ENCODE data around the gene ABRAXAS1. TPM values are rescaled to one million over a fixed set of nuclear protein-coding genes. Genes with fewer than 3 reads are reported as not detected.

ABRAXAS1 gene
- total and polyA plus RNA-seq, 7 donors, result 5.8 to 29.6 (median 12.5) TPM

- no peak for DNase-seq
- no peaks in the 10 kb centered on the region for H3K4me1 ChIP-seq
- no peak overlapping the region for H3K4me3 ChIP-seq
- H3K27me3 ChIP-seq, result no peaks in the 10 kb centered on the region
- intact Hi-C loops (cut with DNase I), result no loop called here
- peaks cover 0 to 77% (median 14%) of the 10 kb centered on the region in 4 donors for H3K36me3 ChIP-seq
- H3K27ac ChIP-seq, result no peak overlapping the region
- TF ChIP-seq POLR2AphosphoS5 (IDR thresholded peaks at IDR 0.05), result no peak
- TF ChIP-seq, protein P1, sequence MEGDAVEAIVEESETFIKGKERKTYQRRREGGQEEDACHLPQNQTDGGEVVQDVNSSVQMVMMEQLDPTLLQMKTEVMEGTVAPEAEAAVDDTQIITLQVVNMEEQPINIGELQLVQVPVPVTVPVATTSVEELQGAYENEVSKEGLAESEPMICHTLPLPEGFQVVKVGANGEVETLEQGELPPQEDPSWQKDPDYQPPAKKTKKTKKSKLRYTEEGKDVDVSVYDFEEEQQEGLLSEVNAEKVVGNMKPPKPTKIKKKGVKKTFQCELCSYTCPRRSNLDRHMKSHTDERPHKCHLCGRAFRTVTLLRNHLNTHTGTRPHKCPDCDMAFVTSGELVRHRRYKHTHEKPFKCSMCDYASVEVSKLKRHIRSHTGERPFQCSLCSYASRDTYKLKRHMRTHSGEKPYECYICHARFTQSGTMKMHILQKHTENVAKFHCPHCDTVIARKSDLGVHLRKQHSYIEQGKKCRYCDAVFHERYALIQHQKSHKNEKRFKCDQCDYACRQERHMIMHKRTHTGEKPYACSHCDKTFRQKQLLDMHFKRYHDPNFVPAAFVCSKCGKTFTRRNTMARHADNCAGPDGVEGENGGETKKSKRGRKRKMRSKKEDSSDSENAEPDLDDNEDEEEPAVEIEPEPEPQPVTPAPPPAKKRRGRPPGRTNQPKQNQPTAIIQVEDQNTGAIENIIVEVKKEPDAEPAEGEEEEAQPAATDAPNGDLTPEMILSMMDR (IDR thresholded peaks at IDR 0.05), result no peak
- TF ChIP-seq EP300 (IDR thresholded peaks at IDR 0.05), result no peak
- no peak for TF ChIP-seq POLR2A (IDR thresholded peaks at IDR 0.05)
- H3K9me3 ChIP-seq, result no peaks in the 10 kb centered on the region
- WGBS, 2 donors, result 69 to 78% methylated on average over 1 of the region's 1 CpG
These were observed 44.6 kb downstream of the ABRAXAS1 start for GRCh38 chr4:83440148-83440814.

DNA sequence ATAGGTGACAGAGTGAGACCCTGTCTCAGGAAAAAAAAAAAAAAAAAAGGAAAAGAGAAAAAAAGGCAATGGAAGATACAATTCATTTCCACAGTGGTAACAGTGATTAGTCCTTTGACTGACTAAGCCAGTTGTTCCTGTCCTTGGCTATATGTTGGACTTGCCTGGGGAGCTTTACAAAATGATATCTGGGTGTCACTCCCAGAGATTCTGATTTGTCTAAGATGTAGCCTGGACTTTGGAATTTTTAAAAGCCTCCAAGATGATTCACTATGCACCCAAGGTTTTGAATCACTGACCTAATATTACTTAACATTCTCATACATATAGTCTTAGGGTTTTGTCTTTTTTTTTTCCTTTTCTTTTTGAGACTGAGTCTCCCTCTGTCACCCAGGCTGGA lies 46.2 kb downstream of the ABRAXAS1 start:
- Histone ChIP-seq H3K4me1 (no peaks in the 10 kb centered on the region), H3K9me3 (no peaks in the 10 kb centered on the region), H3K36me3 (peaks cover 0 to 75% (median 14%) of the 10 kb centered on the region in 4 donors), H3K4me3 (no peak overlapping the region), H3K27me3 (no peaks in the 10 kb centered on the region), H3K27ac (no peak overlapping the region)
- intact Hi-C loops (cut with DNase I), result no loop called here
- TF ChIP-seq POLR2AphosphoS5 (IDR thresholded peaks at IDR 0.05) (no peak), EP300 (IDR thresholded peaks at IDR 0.05) (no peak), POLR2A (IDR thresholded peaks at IDR 0.05) (no peak)
- TF ChIP-seq, protein P1 (IDR thresholded peaks at IDR 0.05), result no peak
- DNase-seq, result no peak

DNA sequence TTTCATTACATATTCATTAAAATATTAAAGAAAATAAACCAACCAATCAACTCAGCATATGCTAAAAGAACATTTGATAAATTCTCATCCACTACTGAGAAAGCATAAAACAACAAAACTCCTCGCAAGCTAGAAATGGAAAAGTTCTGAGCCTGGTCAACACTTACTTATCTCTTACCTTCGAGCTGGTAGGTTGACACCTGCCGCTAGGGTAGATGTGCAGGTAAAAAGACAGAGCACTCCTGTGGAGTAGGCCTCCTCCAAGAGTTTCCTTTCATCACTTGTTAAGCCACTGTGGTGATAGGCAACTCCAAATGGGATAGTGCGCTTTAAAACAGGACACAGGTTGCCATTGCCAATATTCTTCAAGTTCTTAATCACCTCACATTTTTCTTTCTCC lies 48.2 kb downstream of the ABRAXAS1 start:
- H3K4me1 ChIP-seq, result no peaks in the 10 kb centered on the region
- WGBS, 2 donors, result 96 to 97% methylated on average over 4 of the region's 4 CpGs
- H3K4me3 ChIP-seq, result no peak overlapping the region
- no peak for DNase-seq
- TF ChIP-seq, protein P1 (IDR thresholded peaks at IDR 0.05), result no peak
- TF ChIP-seq POLR2AphosphoS5 (IDR thresholded peaks at IDR 0.05), result no peak
- TF ChIP-seq EP300 (IDR thresholded peaks at IDR 0.05), result no peak
- TF ChIP-seq POLR2A (IDR thresholded peaks at IDR 0.05), result no peak
- H3K27me3 ChIP-seq, result no peaks in the 10 kb centered on the region
- no peaks in the 10 kb centered on the region for H3K9me3 ChIP-seq
- H3K27ac ChIP-seq, result no peak overlapping the region
- intact Hi-C loops (cut with DNase I), result no loop called here
- peaks cover 0 to 56% (median 6%) of the 10 kb centered on the region in 4 donors for H3K36me3 ChIP-seq

- Histone ChIP-seq H3K27ac (no peak overlapping the region), H3K4me3 (no peak overlapping the region), H3K4me1 (no peaks in the 10 kb centered on the region), H3K36me3 (peaks cover 6 to 64% (median 11%) of the 10 kb centered on the region in 4 donors), H3K27me3 (no peaks in the 10 kb centered on the region), H3K9me3 (no peaks in the 10 kb centered on the region)
- intact Hi-C loops (cut with DNase I), result no loop called here
- TF ChIP-seq POLR2A (IDR thresholded peaks at IDR 0.05) (no peak), EP300 (IDR thresholded peaks at IDR 0.05) (no peak), POLR2AphosphoS5 (IDR thresholded peaks at IDR 0.05) (no peak)
- TF ChIP-seq, protein P1 (IDR thresholded peaks at IDR 0.05), result no peak
- DNase-seq, result no peak
- WGBS, 2 donors, result 93 to 98% methylated on average over 1 of the region's 1 CpG
These were observed 53.7 kb downstream of the ABRAXAS1 start for GRCh38 chr4:83431200-83431599.

DNA sequence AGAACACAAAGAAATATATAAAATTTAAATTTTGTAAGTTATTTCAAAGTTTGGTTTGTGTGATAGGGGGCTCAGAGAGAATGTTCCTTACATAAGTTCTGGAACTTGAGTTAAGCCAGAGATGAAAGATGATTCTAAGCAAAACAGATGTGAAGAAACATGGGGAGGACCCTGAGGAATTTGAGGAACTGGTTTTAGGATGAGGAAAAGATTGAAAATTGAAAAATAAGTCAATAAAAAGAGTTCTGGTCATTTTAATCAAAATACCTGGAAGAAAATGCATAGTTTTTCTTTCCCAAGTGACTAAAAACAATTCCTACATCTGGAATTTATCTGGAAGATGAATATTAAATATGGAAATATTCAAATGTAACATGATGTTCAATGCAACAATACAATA lies 66.7 kb downstream of the ABRAXAS1 start:
- Histone ChIP-seq H3K4me1 (no peaks in the 10 kb centered on the region), H3K36me3 (peaks cover 0 to 88% (median 27%) of the 10 kb centered on the region in 4 donors), H3K9me3 (no peaks in the 10 kb centered on the region), H3K27me3 (no peaks in the 10 kb centered on the region), H3K4me3 (no peak overlapping the region), H3K27ac (no peak overlapping the region)
- TF ChIP-seq, protein P1 (IDR thresholded peaks at IDR 0.05), result no peak
- TF ChIP-seq POLR2AphosphoS5 (IDR thresholded peaks at IDR 0.05) (no peak), POLR2A (IDR thresholded peaks at IDR 0.05) (no peak), EP300 (IDR thresholded peaks at IDR 0.05) (no peak)
- intact Hi-C loops (cut with DNase I), result no loop called here
- no peak for DNase-seq

Data from sigmoid colon (tissue), 7 donors.